ENCODE data around the gene TMTC2. TPM values are rescaled to one million over a fixed set of nuclear protein-coding genes. Genes with fewer than 3 reads are reported as not detected.

TMTC2 gene
- total RNA-seq, 1 donor from 2014 or later: 7.6 TPM

- Histone ChIP-seq H3K27me3 (ENCODE audit: control insufficient read depth, insufficient read depth, low read length) (no peaks in the 10 kb centered on the region), H3K36me3 (ENCODE audit: control insufficient read depth, insufficient read depth, low read length) (no peaks in the 10 kb centered on the region), H3K4me3 (ENCODE audit: low read depth, low read length) (no peak overlapping the region)
- DNase-seq (ENCODE audit: low read depth): no peak
- TF ChIP-seq CTCF (IDR thresholded peaks at IDR 0.05; ENCODE audit: insufficient read depth, low read length, poor library complexity, severe bottlenecking): no peak
Observed at GRCh38 chr12:82749015-82749414, 62.3 kb downstream of the TMTC2 start.

- no peak for DNase-seq (ENCODE audit: low read depth)
- no peak overlapping the region for H3K4me3 ChIP-seq (ENCODE audit: low read depth, low read length)
Observed at GRCh38 chr12:82754856-82755255, 68.2 kb downstream of the TMTC2 start.

GRCh38 chr12:82756303-82756702 is 69.6 kb downstream of the TMTC2 start:
- TF ChIP-seq CTCF (IDR thresholded peaks at IDR 0.05; ENCODE audit: insufficient read depth, low read length, poor library complexity, severe bottlenecking): no peak
- DNase-seq (ENCODE audit: low read depth): no peak
- no peaks in the 10 kb centered on the region for H3K36me3 ChIP-seq (ENCODE audit: control insufficient read depth, insufficient read depth, low read length)

More at GRCh38 chr12:82754856-82755255, 68.2 kb downstream of the TMTC2 start:
- no peak for TF ChIP-seq CTCF (IDR thresholded peaks at IDR 0.05; ENCODE audit: insufficient read depth, low read length, poor library complexity, severe bottlenecking)
- Histone ChIP-seq H3K27me3 (ENCODE audit: control insufficient read depth, insufficient read depth, low read length) (no peaks in the 10 kb centered on the region), H3K36me3 (ENCODE audit: control insufficient read depth, insufficient read depth, low read length) (no peaks in the 10 kb centered on the region)

GRCh38 chr12:82757059-82757458 is 70.4 kb downstream of the TMTC2 start:
- no peak for TF ChIP-seq CTCF (IDR thresholded peaks at IDR 0.05; ENCODE audit: insufficient read depth, low read length, poor library complexity, severe bottlenecking)
- Histone ChIP-seq H3K4me3 (ENCODE audit: low read depth, low read length) (no peak overlapping the region), H3K36me3 (ENCODE audit: control insufficient read depth, insufficient read depth, low read length) (no peaks in the 10 kb centered on the region), H3K27me3 (ENCODE audit: control insufficient read depth, insufficient read depth, low read length) (no peaks in the 10 kb centered on the region)
- no peak for DNase-seq (ENCODE audit: low read depth)

More at GRCh38 chr12:82756303-82756702, 69.6 kb downstream of the TMTC2 start:
- Histone ChIP-seq H3K4me3 (ENCODE audit: low read depth, low read length) (no peak overlapping the region), H3K27me3 (ENCODE audit: control insufficient read depth, insufficient read depth, low read length) (no peaks in the 10 kb centered on the region)

GRCh38 chr12:82757656-82758055 is 71.0 kb downstream of the TMTC2 start:
- H3K4me3 ChIP-seq (ENCODE audit: low read depth, low read length): no peak overlapping the region
- H3K27me3 ChIP-seq (ENCODE audit: control insufficient read depth, insufficient read depth, low read length): no peaks in the 10 kb centered on the region

More at GRCh38 chr12:82757656-82758055, 71.0 kb downstream of the TMTC2 start:
- no peak for DNase-seq (ENCODE audit: low read depth)
- H3K36me3 ChIP-seq (ENCODE audit: control insufficient read depth, insufficient read depth, low read length): no peaks in the 10 kb centered on the region
- TF ChIP-seq CTCF (IDR thresholded peaks at IDR 0.05; ENCODE audit: insufficient read depth, low read length, poor library complexity, severe bottlenecking): no peak

All from kidney epithelial cell (primary cell).